GM21390 (cell line): ENCODE data around the gene SPDYC.

Experiments
- ATAC-seq: cut with Tn5 transposase; IDR thresholded peaks from one replicate; pipeline ENCODE4 v1.9.1; 2021; ENCODE audit not compliant: unreplicated experiment

Gene SPDYC

GRCh38 chr11:65221026-65221425, 51.0 kb downstream of the SPDYC start:
- ATAC-seq = no peak
